Adrenal gland (tissue), 12 donors: Measurements from ENCODE around the gene ENPP3. TPM values are rescaled to one million over a fixed set of nuclear protein-coding genes. Genes with fewer than 3 reads are reported as not detected.

Experiments used
- DNase-seq, 7 donors: peaks; one replicate each; pipeline ENCODE4 v3.0.0-alpha.2; 2019 to 2020
- H3K27ac ChIP-seq, 5 donors: fragments of 200-600 bp; sonication (generic) in 4 of 5; 1 replicate in 3 of 5; 2 replicates in 2 of 5; pipeline versions ENCODE4 v1.5.1 to v1.8.0; 2016 to 2020; ENCODE audit warnings: mild to moderate bottlenecking in 1 of 5
- H3K27me3 ChIP-seq: fragments of 200-600 bp; 2 replicates; pipeline ENCODE4 v1.8.0; 2021
- H3K36me3 ChIP-seq, 2 donors: fragments of 200-600 bp; replicated peaks in 1 of 2; 1 replicate in 1 of 2; 2 replicates in 1 of 2; pipeline versions ENCODE4 v1.5.1 to v1.8.0; 2018 to 2022
- H3K4me1 ChIP-seq, 2 donors: fragments of 200-600 bp; replicated peaks in 1 of 2; 1 replicate in 1 of 2; 2 replicates in 1 of 2; pipeline versions ENCODE4 v1.5.1 to v1.8.0; 2018 to 2021
- H3K4me3 ChIP-seq, 4 donors: fragments of 200-600 bp; sonication (generic) in 3 of 4; one replicate each; pipeline ENCODE4 v1.5.1; 2016 to 2018
- H3K9me3 ChIP-seq, 3 donors: fragments of 200-600 bp; sonication (generic) in 1 of 3; replicated peaks in 1 of 3; 1 replicate in 2 of 3; 2 replicates in 1 of 3; pipeline versions ENCODE4 v1.5.1 to v1.8.0; 2016 to 2021
- POLR2A ChIP-seq, 2 donors: fragments of 450-650 bp; IDR thresholded peaks; one replicate each; pipeline ENCODE4 v1.6.1; 2017; ENCODE audit warnings: antibody characterized with exemption in 2 of 2, mild to moderate bottlenecking in 2 of 2, moderate library complexity in 1 of 2
- WGBS, 4 donors: extraction: QIAGEN DNeasy Blood & Tissue Kit in 2 of 4; methylation state at CpG; one replicate each; pipeline versions ENCODE4 v1.1.5 to v1.1.7; 2013 to 2017; 5-methylcytosine and 5-hydroxymethylcytosine counted together
- intact Hi-C, 2 donors: fragments of 100-400 bp; cut with DNase I; formaldehyde crosslinking; loops; one replicate each; pipeline versions ENCODE4 v1.14.1 to v1.15.0; 2022 to 2023
- polyA plus RNA-seq, 3 donors: library from polyadenylated mRNA; stranded (reverse); fragments of 200-250 nt in 2 of 3; fragments of 350-450 nt in 1 of 3; fragmentation: Illumina TruSeq in 1 of 3; extraction: RNeasy Lipid Tissue Mini Kit (QIAGEN cat#74804) in 1 of 3; gene quantifications; one replicate each; pipeline ENCODE4 v1.2.3, GENCODE V29; 2013 to 2014
- total RNA-seq, 9 donors: library from RNA; depleted of rRNA in 4 of 9; stranded (reverse); fragments of >200 nt in 4 of 9; fragments of 120-200 nt in 1 of 9; fragmentation: NEBNext Ultra II Directional in 1 of 9; extraction: Animal tissue kit (Norgen Biotek cat#: 25700) in 1 of 9; gene quantifications; one replicate each; pipeline versions ENCODE4 v1.1.0 to v1.2.4, GENCODE V29; 2013 to 2023
- TF ChIP-seq, protein P1 (sequence below), 6 experiments: fragments of 450-650 bp in 4 of 6; fragments of 200-600 bp in 2 of 6; sonication (generic) in 1 of 6; IDR thresholded peaks; 1 replicate in 5 of 6; 2 replicates in 1 of 6; pipeline versions ENCODE4 v1.5.1 to v1.8.0; 2016 to 2021; ENCODE audit warnings: antibody characterized with exemption in 6 of 6, mild to moderate bottlenecking in 2 of 6, moderate library complexity in 1 of 6
- donor health status: healthy with polysubstance abuse.
- donor health status: Bipolar disorder and iron deficiency.
- donor health status: DM: yes; HTN: yes; CAD: no.
- donor health status: DM: no; HTN: no; CAD: no.
- donor health status: DM: no; HTN: no; CAD: no.
- donor health status: DM: yes; HTN: yes; CAD: no.

Gene ENPP3
- total and polyA plus RNA-seq, 12 donors, result 4.9 to 69.7 (median 11.8) TPM

DNA sequence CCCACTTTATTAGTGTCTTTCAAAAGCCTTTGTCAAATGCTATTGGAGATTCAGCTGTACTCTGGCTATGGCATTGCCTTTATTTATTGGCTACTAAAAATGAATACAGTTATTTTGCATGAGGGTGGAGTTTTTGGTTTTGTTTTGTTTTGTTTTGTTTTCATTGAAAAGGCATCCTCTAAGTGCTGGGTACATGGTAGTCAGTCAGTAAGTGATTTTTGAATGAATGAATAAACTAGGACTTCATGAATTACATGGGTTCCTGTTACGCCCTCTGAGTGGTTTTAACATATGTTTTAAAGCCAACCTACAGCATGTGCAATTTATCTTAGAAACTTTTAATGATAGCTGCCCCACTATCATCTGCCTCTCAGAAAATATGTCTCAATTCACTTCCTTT, 131.9 kb downstream of the ENPP3 start:
- H3K27me3 ChIP-seq, result no peaks in the 10 kb centered on the region
- intact Hi-C loops, result no loop called here
- H3K9me3 ChIP-seq, result no peaks in the 10 kb centered on the region
- DNase-seq, result no peak
- TF ChIP-seq, protein P1, sequence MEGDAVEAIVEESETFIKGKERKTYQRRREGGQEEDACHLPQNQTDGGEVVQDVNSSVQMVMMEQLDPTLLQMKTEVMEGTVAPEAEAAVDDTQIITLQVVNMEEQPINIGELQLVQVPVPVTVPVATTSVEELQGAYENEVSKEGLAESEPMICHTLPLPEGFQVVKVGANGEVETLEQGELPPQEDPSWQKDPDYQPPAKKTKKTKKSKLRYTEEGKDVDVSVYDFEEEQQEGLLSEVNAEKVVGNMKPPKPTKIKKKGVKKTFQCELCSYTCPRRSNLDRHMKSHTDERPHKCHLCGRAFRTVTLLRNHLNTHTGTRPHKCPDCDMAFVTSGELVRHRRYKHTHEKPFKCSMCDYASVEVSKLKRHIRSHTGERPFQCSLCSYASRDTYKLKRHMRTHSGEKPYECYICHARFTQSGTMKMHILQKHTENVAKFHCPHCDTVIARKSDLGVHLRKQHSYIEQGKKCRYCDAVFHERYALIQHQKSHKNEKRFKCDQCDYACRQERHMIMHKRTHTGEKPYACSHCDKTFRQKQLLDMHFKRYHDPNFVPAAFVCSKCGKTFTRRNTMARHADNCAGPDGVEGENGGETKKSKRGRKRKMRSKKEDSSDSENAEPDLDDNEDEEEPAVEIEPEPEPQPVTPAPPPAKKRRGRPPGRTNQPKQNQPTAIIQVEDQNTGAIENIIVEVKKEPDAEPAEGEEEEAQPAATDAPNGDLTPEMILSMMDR (IDR thresholded peaks at IDR 0.05), result no peak
- no peak for TF ChIP-seq POLR2A (IDR thresholded peaks at IDR 0.05)
- no peaks in the 10 kb centered on the region for H3K36me3 ChIP-seq
- no peak overlapping the region for H3K4me3 ChIP-seq
- H3K4me1 ChIP-seq, result no peaks in the 10 kb centered on the region
- WGBS, 4 donors, result 84 to 95% (median 90%) methylated on average over 1 of the region's 1 CpG
- H3K27ac ChIP-seq, result no peak overlapping the region

DNA sequence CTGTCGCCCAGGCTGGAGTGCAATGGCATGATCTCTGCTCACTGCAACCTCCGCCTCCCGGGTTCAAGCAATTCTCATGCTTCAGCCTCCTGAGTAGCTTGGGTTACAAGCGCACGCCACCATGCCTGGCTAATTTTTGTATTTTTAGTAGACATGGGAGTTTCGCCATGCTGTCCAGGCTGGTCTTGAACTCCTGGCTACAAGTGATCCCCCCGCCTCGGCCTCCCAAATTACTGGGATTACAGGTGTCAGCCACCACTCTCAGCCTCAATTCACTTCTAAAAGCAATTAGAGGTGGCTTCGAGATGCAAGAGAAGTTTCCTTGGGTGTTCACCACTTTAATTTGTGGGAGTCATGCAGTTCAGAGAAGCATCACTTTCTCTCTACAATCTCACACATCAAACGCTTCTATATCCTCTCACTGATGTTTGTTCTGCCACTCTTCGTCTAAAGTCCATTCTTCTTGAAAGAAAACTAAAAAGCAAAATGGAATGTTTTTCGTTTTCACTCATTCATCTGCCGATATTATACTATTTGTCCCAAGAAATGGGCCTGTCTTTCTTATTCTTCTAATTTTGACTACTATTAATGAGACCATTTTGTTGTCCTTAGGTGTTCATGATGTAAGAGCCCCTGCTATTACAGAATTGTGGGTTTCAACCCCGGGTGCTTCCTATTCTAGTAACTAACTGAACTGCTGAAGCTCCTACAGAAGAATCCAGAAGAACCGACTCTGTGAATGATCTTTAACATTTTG, 132.5 kb downstream of the ENPP3 start:
- DNase-seq, result no peak
- H3K27ac ChIP-seq, result no peak overlapping the region
- H3K27me3 ChIP-seq, result no peaks in the 10 kb centered on the region
- TF ChIP-seq POLR2A (IDR thresholded peaks at IDR 0.05), result no peak
- no peaks in the 10 kb centered on the region for H3K4me1 ChIP-seq
- no peaks in the 10 kb centered on the region for H3K36me3 ChIP-seq
- 83 to 88% (median 85%) methylated on average over 15 of the region's 15 CpGs for WGBS, 4 donors
- H3K4me3 ChIP-seq, result no peak overlapping the region
- H3K9me3 ChIP-seq, result no peaks in the 10 kb centered on the region
- intact Hi-C loops, result loop anchor here in 1 of 2 donors (10.0 kb wide), 1 partner anchor 145 kb away; no protein-coding TSS in a partner anchor

DNA sequence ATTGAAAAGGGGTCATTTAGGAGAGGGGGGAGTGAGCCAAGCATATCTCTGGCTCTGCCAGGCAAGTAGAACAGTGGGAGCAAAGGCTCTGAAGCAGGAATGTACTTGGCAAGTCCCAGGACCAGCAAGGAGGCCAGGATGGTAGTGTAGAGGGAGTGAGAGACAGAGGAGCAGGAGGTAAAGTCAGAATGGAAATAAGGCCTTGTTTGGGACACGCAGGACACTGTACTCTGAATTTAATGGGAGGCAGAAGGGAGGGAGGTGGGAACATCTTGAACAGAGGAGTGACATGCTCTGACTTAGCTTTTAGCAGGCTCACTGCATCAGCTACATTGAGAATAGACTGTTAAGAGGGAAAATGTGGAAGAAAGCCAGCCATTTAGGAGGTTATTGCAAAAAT, 133.7 kb downstream of the ENPP3 start:
- DNase-seq, result no peak
- H3K27me3 ChIP-seq, result no peaks in the 10 kb centered on the region
- 50 to 88% (median 82%) methylated on average over 1 of the region's 1 CpG for WGBS, 4 donors
- TF ChIP-seq, protein P1 (IDR thresholded peaks at IDR 0.05), result no peak
- no peak for TF ChIP-seq POLR2A (IDR thresholded peaks at IDR 0.05)
- intact Hi-C loops, result loop anchor here in 1 of 2 donors (10.0 kb wide), 1 partner anchor 144 kb away; no protein-coding TSS in a partner anchor
- no peaks in the 10 kb centered on the region for H3K9me3 ChIP-seq
- H3K27ac ChIP-seq, result no peak overlapping the region
- no peak overlapping the region for H3K4me3 ChIP-seq
- H3K4me1 ChIP-seq, result no peaks in the 10 kb centered on the region
- no peaks in the 10 kb centered on the region for H3K36me3 ChIP-seq

DNA sequence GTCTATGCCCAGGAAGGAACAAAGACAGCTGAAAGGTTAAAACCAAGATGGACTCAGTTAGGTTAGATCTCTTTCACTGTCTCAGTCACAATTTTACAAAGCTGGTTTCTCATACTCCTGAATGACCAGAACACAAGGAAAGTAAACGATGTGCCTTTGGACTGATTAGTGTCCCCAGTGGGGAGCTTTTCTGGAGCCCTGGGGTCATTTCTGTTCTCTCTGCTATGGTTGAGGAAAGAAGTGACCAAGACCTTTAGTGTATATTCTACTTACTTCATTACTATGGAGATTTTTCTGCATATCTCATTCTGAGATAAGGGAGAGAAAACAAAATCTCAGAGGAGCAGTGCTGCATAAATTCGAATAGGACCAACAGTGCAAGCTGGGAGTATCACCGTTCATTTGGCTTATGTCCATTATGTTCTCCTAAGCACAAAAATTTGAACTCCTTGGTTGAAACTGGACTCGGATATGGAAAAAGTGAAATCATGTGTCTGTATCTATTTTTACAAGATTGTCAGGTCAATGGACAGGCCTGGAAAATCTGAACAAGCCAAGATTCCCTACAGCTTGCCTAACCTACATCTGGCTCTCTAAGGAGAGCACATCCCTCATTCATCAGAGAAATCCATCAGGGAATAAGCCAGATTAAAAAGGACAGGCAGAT, 136.3 kb downstream of the ENPP3 start:
- H3K27ac ChIP-seq, result peak overlapping the region in 1 of 5 donors; percentile 41
- H3K36me3 ChIP-seq, result no peaks in the 10 kb centered on the region
- TF ChIP-seq, protein P1 (IDR thresholded peaks at IDR 0.05), result no peak
- TF ChIP-seq POLR2A (IDR thresholded peaks at IDR 0.05), result no peak
- WGBS, 4 donors, result 42 to 53% (median 47%) methylated on average over 4 of the region's 4 CpGs
- intact Hi-C loops, result loop anchor here in 1 of 2 donors (10.0 kb wide), 1 partner anchor 141 kb away; no protein-coding TSS in a partner anchor
- H3K4me3 ChIP-seq, result no peak overlapping the region
- no peaks in the 10 kb centered on the region for H3K27me3 ChIP-seq
- DNase-seq, result no peak
- no peaks in the 10 kb centered on the region for H3K4me1 ChIP-seq
- no peaks in the 10 kb centered on the region for H3K9me3 ChIP-seq
